Activated T-helper 2 cell treated with anti-CD3 and anti-CD28 coated beads, Interferon-gamma antibody, Interleukin-2, Interleukin-4, amounts not matched to agents 10 μg/mL and 5 μg/mL and 100 μg/mL, durations not matched to agents 14 hours and 24 hours and 36 hours (primary cell): ENCODE measurements around the gene ALPK1. TPM values are rescaled to one million over a fixed set of nuclear protein-coding genes. Genes with fewer than 3 reads are reported as not detected.
A peak's percentile ranks its signal among the peaks of the same experiment; 100 is the strongest.

Experiments
- DNase-seq: peaks from one replicate; pipeline ENCODE4 v3.0.0; 2021; ENCODE audit warnings: low spot score
- H3K27ac Mint-ChIP-seq: one replicate; pipeline ENCODE4 v1.8.0; 2021; ENCODE audit warnings: mixed read lengths
- H3K27me3 Mint-ChIP-seq: one replicate; pipeline ENCODE4 v1.8.0; 2021; ENCODE audit warnings: low read depth, mixed read lengths
- H3K36me3 Mint-ChIP-seq: one replicate; pipeline ENCODE4 v1.8.0; 2021; ENCODE audit warnings: low read depth, mixed read lengths
- H3K4me1 Mint-ChIP-seq: one replicate; pipeline ENCODE4 v1.8.0; 2021; ENCODE audit warnings: low read depth, mixed read lengths
- H3K4me3 Mint-ChIP-seq: one replicate; pipeline ENCODE4 v1.8.0; 2021; ENCODE audit warnings: low read depth, mild to moderate bottlenecking, moderate library complexity, mixed read lengths
- H3K9me3 Mint-ChIP-seq: one replicate; pipeline ENCODE4 v1.8.0; 2021; ENCODE audit warnings: mixed read lengths
- intact Hi-C: fragments of 100-400 bp; cut with micrococcal nuclease; formaldehyde crosslinking; loops from one replicate; pipeline ENCODE4 v1.15.1; 2023
- total RNA-seq: library from RNA; stranded (reverse); gene quantifications from 2 replicates; pipeline ENCODE4 v1.2.3, GENCODE V29; 2022

The ALPK1 gene
- total RNA-seq, 1 donor from 2014 or later, result 3.8 TPM

- Mint-ChIP-seq H3K4me1 (peaks cover 18% of the 10 kb centered on the region), H3K27me3 (no peaks in the 10 kb centered on the region), H3K9me3 (no peaks in the 10 kb centered on the region), H3K36me3 (no peaks in the 10 kb centered on the region), H3K27ac (no peak overlapping the region), H3K4me3 (no peak overlapping the region)
- peak; percentile 60 for DNase-seq
- intact Hi-C loops, result loop anchor here (10.0 kb wide), 1 partner anchor 443 kb away; no protein-coding TSS in a partner anchor
These were observed 24.9 kb downstream of the ALPK1 start for GRCh38 chr4:112321776-112322684.

- no peaks in the 10 kb centered on the region for H3K27me3 Mint-ChIP-seq
- intact Hi-C loops, result loop anchor here (10.0 kb wide), 1 partner anchor 442 kb away; no protein-coding TSS in a partner anchor
- no peaks in the 10 kb centered on the region for H3K9me3 Mint-ChIP-seq
- no peak overlapping the region for H3K27ac Mint-ChIP-seq
- DNase-seq, result no peak
- no peak overlapping the region for H3K4me3 Mint-ChIP-seq
- H3K4me1 Mint-ChIP-seq, result peaks cover 19% of the 10 kb centered on the region
- H3K36me3 Mint-ChIP-seq, result no peaks in the 10 kb centered on the region
These were observed 25.7 kb downstream of the ALPK1 start for GRCh38 chr4:112322866-112323265.

- no peaks in the 10 kb centered on the region for H3K36me3 Mint-ChIP-seq
- no peak overlapping the region for H3K4me3 Mint-ChIP-seq
- intact Hi-C loops, result loop anchor here (10.0 kb wide), 1 partner anchor 439 kb away; no protein-coding TSS in a partner anchor
These were observed 28.4 kb downstream of the ALPK1 start for GRCh38 chr4:112325530-112325929.

GRCh38 chr4:112327965-112328733, 31.0 kb downstream of the ALPK1 start:
- peaks cover 4% of the 10 kb centered on the region for H3K4me1 Mint-ChIP-seq
- intact Hi-C loops, result loop anchor here (1.0 to 10.0 kb wide), 3 partner anchors 195 to 437 kb away; no protein-coding TSS in a partner anchor
- no peaks in the 10 kb centered on the region for H3K27me3 Mint-ChIP-seq
- no peaks in the 10 kb centered on the region for H3K9me3 Mint-ChIP-seq
- H3K27ac Mint-ChIP-seq, result no peak overlapping the region
- no peak overlapping the region for H3K4me3 Mint-ChIP-seq
- DNase-seq, result no peak
- H3K36me3 Mint-ChIP-seq, result no peaks in the 10 kb centered on the region

More at GRCh38 chr4:112325530-112325929, 28.4 kb downstream of the ALPK1 start:
- DNase-seq, result no peak
- Mint-ChIP-seq H3K4me1 (peaks cover 11% of the 10 kb centered on the region), H3K9me3 (no peaks in the 10 kb centered on the region), H3K27me3 (no peaks in the 10 kb centered on the region), H3K27ac (no peak overlapping the region)

- H3K4me3 Mint-ChIP-seq, result no peak overlapping the region
- H3K4me1 Mint-ChIP-seq, result peaks cover 4% of the 10 kb centered on the region
- H3K27ac Mint-ChIP-seq, result no peak overlapping the region
- no peaks in the 10 kb centered on the region for H3K36me3 Mint-ChIP-seq
- intact Hi-C loops, result loop anchor here (1.0 to 10.0 kb wide), 2 partner anchors 195 to 436 kb away; no protein-coding TSS in a partner anchor
- DNase-seq, result no peak
- H3K27me3 Mint-ChIP-seq, result no peaks in the 10 kb centered on the region
- H3K9me3 Mint-ChIP-seq, result no peaks in the 10 kb centered on the region
These were observed 31.6 kb downstream of the ALPK1 start for GRCh38 chr4:112328734-112329130.

- no peak for DNase-seq
- intact Hi-C loops, result loop anchor here (10.0 kb wide), 1 partner anchor 435 kb away; no protein-coding TSS in a partner anchor
- Mint-ChIP-seq H3K27me3 (no peaks in the 10 kb centered on the region), H3K27ac (no peak overlapping the region), H3K36me3 (no peaks in the 10 kb centered on the region), H3K4me3 (no peak overlapping the region), H3K9me3 (no peaks in the 10 kb centered on the region), H3K4me1 (peaks cover 4% of the 10 kb centered on the region)
These were observed 32.7 kb downstream of the ALPK1 start for GRCh38 chr4:112329672-112330375.

- no peak overlapping the region for H3K27ac Mint-ChIP-seq
These were observed 33.8 kb downstream of the ALPK1 start for GRCh38 chr4:112330921-112331320.

GRCh38 chr4:112332398-112332797, 35.2 kb downstream of the ALPK1 start:
- Mint-ChIP-seq H3K27ac (no peak overlapping the region), H3K4me1 (peaks cover 4% of the 10 kb centered on the region), H3K36me3 (no peaks in the 10 kb centered on the region), H3K27me3 (no peaks in the 10 kb centered on the region), H3K9me3 (no peaks in the 10 kb centered on the region), H3K4me3 (no peak overlapping the region)
- intact Hi-C loops, result no loop called here
- DNase-seq, result no peak

More at GRCh38 chr4:112330921-112331320, 33.8 kb downstream of the ALPK1 start:
- H3K4me1 Mint-ChIP-seq, result peaks cover 4% of the 10 kb centered on the region
- no peaks in the 10 kb centered on the region for H3K27me3 Mint-ChIP-seq
- H3K36me3 Mint-ChIP-seq, result no peaks in the 10 kb centered on the region
- DNase-seq, result no peak
- H3K9me3 Mint-ChIP-seq, result no peaks in the 10 kb centered on the region
- intact Hi-C loops, result no loop called here
- H3K4me3 Mint-ChIP-seq, result no peak overlapping the region

GRCh38 chr4:112340023-112340422, 42.9 kb downstream of the ALPK1 start:
- no peak for DNase-seq
- Mint-ChIP-seq H3K36me3 (no peaks in the 10 kb centered on the region), H3K27me3 (no peaks in the 10 kb centered on the region), H3K4me1 (no peaks in the 10 kb centered on the region), H3K9me3 (no peaks in the 10 kb centered on the region), H3K4me3 (no peak overlapping the region), H3K27ac (no peak overlapping the region)
- intact Hi-C loops, result no loop called here

- no peaks in the 10 kb centered on the region for H3K36me3 Mint-ChIP-seq
- no peaks in the 10 kb centered on the region for H3K9me3 Mint-ChIP-seq
- no peak overlapping the region for H3K27ac Mint-ChIP-seq
- no peaks in the 10 kb centered on the region for H3K4me1 Mint-ChIP-seq
- H3K27me3 Mint-ChIP-seq, result no peaks in the 10 kb centered on the region
- DNase-seq, result no peak
- intact Hi-C loops, result no loop called here
- H3K4me3 Mint-ChIP-seq, result no peak overlapping the region
These were observed 43.9 kb downstream of the ALPK1 start for GRCh38 chr4:112341033-112341432.

GRCh38 chr4:112343330-112344080, 46.3 kb downstream of the ALPK1 start:
- Mint-ChIP-seq H3K4me3 (no peak overlapping the region), H3K27ac (no peak overlapping the region), H3K4me1 (no peaks in the 10 kb centered on the region), H3K27me3 (no peaks in the 10 kb centered on the region), H3K36me3 (no peaks in the 10 kb centered on the region), H3K9me3 (no peaks in the 10 kb centered on the region)
- no peak for DNase-seq
- intact Hi-C loops, result no loop called here
